Lower leg skin (tissue), 4 donors: Measurements from ENCODE around the gene WNT6. TPM values are rescaled to one million over a fixed set of nuclear protein-coding genes. Genes with fewer than 3 reads are reported as not detected.

Source experiments
- DNase-seq, 2 donors: peaks; one replicate each; pipeline ENCODE4 v3.0.0-alpha.2; 2019; ENCODE audit warnings: low spot score in 2 of 2
- H3K4me3 ChIP-seq: fragments of 200-600 bp; sonication (generic); 2 replicates; pipeline ENCODE4 v1.5.1; 2017; ENCODE audit warnings: mild to moderate bottlenecking, low read depth; ENCODE audit not compliant: poor library complexity, severe bottlenecking
- POLR2A ChIP-seq, 2 donors: fragments of 450-650 bp; IDR thresholded peaks; one replicate each; pipeline ENCODE4 v1.6.1; 2016 to 2017; ENCODE audit warnings: antibody characterized with exemption in 2 of 2, mild to moderate bottlenecking in 1 of 2, moderate library complexity in 1 of 2
- WGBS, 2 donors: methylation state at CpG; one replicate each; pipeline ENCODE4 v1.1.5; 2018; 5-methylcytosine and 5-hydroxymethylcytosine counted together
- intact Hi-C: fragments of 100-400 bp; cut with DNase I; formaldehyde crosslinking; loops from one replicate; pipeline ENCODE4 v1.15.0; 2023; ENCODE audit warnings: low total_unique reads
- total RNA-seq, 4 donors: library from RNA; depleted of rRNA; stranded (reverse); fragments of >200 nt; gene quantifications; one replicate each; pipeline ENCODE4 v1.1.0, GENCODE V29; 2016
- TF ChIP-seq, protein P1 (sequence below), 3 donors: fragments of 450-650 bp; IDR thresholded peaks; one replicate each; pipeline ENCODE4 v1.5.1; 2016; ENCODE audit warnings: antibody characterized with exemption in 3 of 3, mild to moderate bottlenecking in 3 of 3, moderate library complexity in 2 of 3

The WNT6 gene
- total RNA-seq, 4 donors from 2014 or later, result 1.3 to 5.5 (median 3.7) TPM

DNA sequence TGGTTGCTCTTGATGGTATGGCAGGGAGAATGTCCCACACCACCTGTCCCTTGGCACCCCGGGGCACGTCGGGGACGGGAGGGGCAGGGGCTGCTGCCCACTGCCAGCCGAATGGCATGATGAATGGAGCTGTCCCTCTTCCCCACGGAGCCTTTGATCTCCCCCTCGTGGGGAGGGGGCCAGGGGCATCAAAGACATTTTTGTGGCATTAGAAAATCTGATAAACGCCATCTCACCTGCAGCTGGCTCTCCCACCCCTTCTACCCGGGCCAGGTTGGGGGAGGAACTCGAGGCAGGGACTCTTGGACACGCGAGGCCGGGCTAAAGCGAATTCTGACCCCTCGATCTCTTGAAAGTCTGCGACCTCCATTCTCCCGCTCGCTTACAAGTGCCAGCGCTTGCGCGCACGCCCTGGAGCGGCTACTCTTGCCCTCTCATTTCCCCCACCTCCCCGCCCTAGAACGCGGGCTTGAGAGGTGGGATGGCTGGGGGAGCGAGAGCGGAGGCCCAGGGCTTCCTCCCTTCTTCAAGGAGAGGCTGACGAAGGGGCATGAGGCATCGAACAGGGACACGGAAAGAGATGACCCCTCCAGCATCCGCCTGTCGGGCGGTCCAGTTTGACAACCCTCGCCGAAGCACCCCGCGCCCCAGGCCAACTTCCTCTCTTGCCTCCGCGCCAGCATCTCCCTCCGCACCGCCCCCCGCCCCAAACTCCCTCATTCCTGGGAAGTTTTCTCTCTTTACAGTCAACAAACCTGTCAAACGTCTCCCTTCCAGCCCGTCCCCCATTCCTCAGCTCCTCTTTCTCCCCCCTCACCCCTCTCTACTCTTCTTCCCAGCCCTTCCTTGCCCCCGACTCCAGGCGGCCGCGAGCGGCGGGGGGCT is 692 bp upstream of the WNT6 start:
- DNase-seq, result peak in 1 of 2 donors; percentile 85
- TF ChIP-seq, protein P1, sequence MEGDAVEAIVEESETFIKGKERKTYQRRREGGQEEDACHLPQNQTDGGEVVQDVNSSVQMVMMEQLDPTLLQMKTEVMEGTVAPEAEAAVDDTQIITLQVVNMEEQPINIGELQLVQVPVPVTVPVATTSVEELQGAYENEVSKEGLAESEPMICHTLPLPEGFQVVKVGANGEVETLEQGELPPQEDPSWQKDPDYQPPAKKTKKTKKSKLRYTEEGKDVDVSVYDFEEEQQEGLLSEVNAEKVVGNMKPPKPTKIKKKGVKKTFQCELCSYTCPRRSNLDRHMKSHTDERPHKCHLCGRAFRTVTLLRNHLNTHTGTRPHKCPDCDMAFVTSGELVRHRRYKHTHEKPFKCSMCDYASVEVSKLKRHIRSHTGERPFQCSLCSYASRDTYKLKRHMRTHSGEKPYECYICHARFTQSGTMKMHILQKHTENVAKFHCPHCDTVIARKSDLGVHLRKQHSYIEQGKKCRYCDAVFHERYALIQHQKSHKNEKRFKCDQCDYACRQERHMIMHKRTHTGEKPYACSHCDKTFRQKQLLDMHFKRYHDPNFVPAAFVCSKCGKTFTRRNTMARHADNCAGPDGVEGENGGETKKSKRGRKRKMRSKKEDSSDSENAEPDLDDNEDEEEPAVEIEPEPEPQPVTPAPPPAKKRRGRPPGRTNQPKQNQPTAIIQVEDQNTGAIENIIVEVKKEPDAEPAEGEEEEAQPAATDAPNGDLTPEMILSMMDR (IDR thresholded peaks at IDR 0.05), result no peak
- no peak for TF ChIP-seq POLR2A (IDR thresholded peaks at IDR 0.05)
- WGBS, 2 donors, result 13 to 19% methylated on average over 48 to 51 of the region's 51 CpGs
- intact Hi-C loops, result no loop called here
- no peak overlapping the region for H3K4me3 ChIP-seq

DNA sequence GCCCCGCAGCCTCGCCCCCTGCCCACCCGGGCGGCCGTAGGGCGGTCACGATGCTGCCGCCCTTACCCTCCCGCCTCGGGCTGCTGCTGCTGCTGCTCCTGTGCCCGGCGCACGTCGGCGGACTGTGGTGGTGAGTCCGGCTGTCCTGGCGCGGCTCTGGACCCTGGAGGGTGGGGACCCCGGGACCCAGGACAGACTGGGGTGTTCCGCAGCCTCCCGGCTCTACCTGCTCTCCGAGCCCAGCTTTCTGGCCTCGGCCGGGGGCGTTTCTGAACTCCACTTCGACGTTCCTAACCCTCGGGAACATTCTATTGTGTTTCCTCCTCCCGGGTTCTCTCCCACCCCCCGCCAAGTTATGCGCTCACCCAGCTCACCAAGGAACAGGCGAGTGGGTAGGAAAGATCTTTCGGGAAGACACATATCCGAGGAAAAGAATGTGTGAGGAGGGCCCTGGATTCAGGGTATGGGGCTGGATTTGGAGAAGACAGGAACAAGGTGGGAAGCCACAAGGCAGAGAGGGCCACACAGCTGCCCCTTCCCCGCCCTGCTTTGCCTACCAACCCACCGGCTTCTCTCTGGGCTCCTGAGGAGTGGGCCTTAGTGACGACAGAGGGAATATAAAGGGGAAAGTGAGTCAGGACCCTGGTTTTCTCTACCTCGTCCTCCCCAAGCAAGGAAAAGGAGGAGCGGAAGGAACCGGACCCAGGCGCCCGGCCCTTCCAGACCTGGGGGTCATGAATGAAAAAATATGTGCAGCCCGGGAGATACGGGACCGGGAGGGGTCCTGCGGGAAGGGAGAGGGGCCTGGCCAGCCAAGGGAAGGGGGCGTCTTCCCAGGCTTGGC is 605 bp downstream of the WNT6 start:
- peak in 1 of 2 donors; percentile 83 for DNase-seq
- peak overlapping the region; percentile 11 for H3K4me3 ChIP-seq
- 1 to 3% methylated on average over 26 to 43 of the region's 47 CpGs for WGBS, 2 donors
- TF ChIP-seq, protein P1 (IDR thresholded peaks at IDR 0.05), result no peak
- TF ChIP-seq POLR2A (IDR thresholded peaks at IDR 0.05), result no peak
- intact Hi-C loops, result no loop called here

DNA sequence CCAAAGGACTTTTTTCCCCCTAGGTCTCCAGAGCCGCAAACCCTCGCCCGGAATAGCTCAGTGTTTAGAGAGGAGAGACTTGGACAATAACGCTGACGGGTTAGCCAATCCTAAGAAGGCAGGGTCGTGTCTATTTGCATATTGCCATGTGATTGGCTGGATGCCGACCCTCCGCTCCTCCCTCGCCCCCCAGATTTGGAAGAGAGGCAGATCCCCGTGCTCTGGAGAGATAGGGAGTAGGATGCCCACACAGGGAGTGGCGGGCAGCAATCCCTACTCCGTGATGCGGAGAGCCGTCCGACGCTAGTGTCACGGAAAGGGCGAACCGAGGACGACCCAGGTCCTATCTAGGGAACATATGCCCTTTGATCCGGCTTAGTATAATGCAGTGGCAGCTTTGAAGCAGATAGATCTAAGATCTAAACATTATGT is 1.4 kb downstream of the WNT6 start:
- intact Hi-C loops, result no loop called here
- TF ChIP-seq, protein P1 (IDR thresholded peaks at IDR 0.05), result no peak
- TF ChIP-seq POLR2A (IDR thresholded peaks at IDR 0.05), result no peak
- 5 to 14% methylated on average over 19 to 21 of the region's 21 CpGs for WGBS, 2 donors
- DNase-seq, result peak in 1 of 2 donors; percentile 88
- H3K4me3 ChIP-seq, result no peak overlapping the region

- intact Hi-C loops, result no loop called here
- 83 to 84% methylated on average over 7 of the region's 7 CpGs for WGBS, 2 donors
- H3K4me3 ChIP-seq, result no peak overlapping the region
- TF ChIP-seq, protein P1 (IDR thresholded peaks at IDR 0.05), result no peak
- TF ChIP-seq POLR2A (IDR thresholded peaks at IDR 0.05), result no peak
- peak in 1 of 2 donors; percentile 78 for DNase-seq
These were observed 2.2 kb downstream of the WNT6 start for GRCh38 chr2:218861645-218862318.

DNA sequence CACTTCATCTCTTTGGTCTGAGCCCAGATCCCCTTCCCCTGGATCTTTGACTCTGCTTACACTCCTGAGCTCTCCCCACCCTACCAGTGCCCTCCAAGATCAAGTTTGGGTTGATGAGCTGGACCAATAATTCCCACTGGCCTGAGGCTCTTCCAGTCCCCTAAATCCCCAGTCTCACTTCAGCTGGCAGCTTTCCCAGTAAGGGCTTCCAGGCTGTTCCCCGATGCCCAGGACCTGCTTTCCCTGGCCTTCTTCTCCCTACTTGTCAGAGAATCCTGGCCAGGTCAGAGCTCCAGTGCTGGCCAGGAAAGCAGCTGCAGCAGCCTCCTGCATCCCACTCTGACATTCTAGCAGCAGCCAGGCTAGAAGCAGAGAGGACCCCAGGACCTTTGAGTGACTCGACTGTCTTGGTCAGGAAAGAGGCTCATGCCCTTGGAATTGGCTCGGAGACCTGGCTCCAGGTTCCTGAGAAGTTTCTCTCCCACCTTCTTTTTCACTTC is 3.5 kb downstream of the WNT6 start:
- 76 to 88% methylated on average over 3 of the region's 3 CpGs for whole genome bisulfite sequencing, 2 donors
- no peak overlapping the region for H3K4me3 ChIP-seq
- peak in 1 of 2 donors; percentile 52 for DNase-seq
- no peak for TF ChIP-seq POLR2A (IDR thresholded peaks at IDR 0.05)
- TF ChIP-seq, protein P1 (IDR thresholded peaks at IDR 0.05), result no peak
- intact Hi-C loops, result no loop called here
